Measurements from ENCODE around the gene DNAJC4. TPM values are rescaled to one million over a fixed set of nuclear protein-coding genes. Genes with fewer than 3 reads are reported as not detected.

The DNAJC4 gene
- total and polyA plus RNA-seq, 9 donors = 25.0 to 69.1 (median 43.1) TPM

DNA sequence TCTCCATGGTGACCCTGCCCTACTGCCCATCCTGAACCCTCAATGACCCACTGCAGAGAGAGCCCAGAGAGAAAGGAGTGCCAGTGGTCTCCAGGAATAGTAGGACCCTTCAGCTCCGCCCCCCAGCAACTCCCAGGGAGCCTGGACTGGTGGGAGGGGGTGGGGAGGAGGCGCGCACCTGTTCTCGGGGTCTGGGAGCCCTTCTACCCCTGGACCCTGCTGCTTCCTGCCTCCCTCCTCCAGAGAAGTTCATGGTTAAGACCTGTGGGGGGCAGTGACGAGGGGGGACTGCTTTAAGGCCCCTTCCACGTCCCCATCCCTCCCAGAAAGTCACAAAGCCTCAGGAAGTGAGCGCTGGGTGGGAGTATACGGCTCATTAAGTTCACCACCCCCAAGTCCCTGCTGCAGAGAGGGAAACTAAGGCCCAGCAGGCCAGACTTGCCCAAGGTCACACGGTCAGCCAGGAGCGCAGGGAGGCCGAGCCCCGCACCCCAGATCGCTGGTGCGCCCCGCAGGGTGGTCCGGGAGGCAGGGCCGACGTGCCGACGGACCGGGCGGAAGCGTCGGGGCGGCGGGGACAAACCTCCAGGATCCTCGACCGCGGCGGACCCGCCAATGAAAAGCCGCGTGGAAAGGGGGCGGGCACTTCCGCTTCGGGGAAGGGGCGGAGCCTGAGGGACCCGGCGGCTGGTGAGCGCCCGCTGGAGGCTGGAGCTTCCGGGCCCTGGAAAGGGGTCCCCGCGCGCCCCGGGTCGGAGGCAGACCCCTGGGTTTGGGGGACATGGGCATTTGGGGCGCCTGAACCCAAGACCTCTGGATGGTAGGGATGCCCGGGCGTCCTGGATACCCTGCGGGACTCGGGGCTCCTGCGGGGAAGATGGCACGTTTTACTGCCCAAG lies 4.5 kb upstream of the DNAJC4 start, which contains the start of the genes NUDT22 and TRPT1:
Gene NUDT22, plus strand, starts transcription at position 667 of the 899 bp plus-strand sequence. CDS start 379 bp downstream, outside the sequence.
Gene TRPT1, minus strand, starts transcription at position 579 of the 899 bp plus-strand sequence. Its CDS starts 326 bp downstream, at position 253.
- no peaks in the 10 kb centered on the region for H3K36me3 ChIP-seq
- peak within 1 kb of the TSS; percentile 64 for H3K4me3 ChIP-seq
- 0 to 1% (median 0%) methylated on average over 40 to 54 of the region's 54 CpGs for WGBS, 3 donors
- no peaks in the 10 kb centered on the region for H3K27me3 ChIP-seq
- peaks cover 23% of the 10 kb centered on the region for H3K4me1 ChIP-seq (ENCODE audit: insufficient read depth)
- peak within 1 kb of the TSS; percentile 52 to 62 for H3K27ac ChIP-seq
- TF ChIP-seq POLR2A (IDR thresholded peaks at IDR 0.05) (peak; percentile 92), EP300 (IDR thresholded peaks at IDR 0.05) (no peak)
- TF ChIP-seq, protein P1, sequence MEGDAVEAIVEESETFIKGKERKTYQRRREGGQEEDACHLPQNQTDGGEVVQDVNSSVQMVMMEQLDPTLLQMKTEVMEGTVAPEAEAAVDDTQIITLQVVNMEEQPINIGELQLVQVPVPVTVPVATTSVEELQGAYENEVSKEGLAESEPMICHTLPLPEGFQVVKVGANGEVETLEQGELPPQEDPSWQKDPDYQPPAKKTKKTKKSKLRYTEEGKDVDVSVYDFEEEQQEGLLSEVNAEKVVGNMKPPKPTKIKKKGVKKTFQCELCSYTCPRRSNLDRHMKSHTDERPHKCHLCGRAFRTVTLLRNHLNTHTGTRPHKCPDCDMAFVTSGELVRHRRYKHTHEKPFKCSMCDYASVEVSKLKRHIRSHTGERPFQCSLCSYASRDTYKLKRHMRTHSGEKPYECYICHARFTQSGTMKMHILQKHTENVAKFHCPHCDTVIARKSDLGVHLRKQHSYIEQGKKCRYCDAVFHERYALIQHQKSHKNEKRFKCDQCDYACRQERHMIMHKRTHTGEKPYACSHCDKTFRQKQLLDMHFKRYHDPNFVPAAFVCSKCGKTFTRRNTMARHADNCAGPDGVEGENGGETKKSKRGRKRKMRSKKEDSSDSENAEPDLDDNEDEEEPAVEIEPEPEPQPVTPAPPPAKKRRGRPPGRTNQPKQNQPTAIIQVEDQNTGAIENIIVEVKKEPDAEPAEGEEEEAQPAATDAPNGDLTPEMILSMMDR (IDR thresholded peaks at IDR 0.05) = peak in 2 of 3 donors; percentile 10 to 16
- H3K9me3 ChIP-seq = no peaks in the 10 kb centered on the region
- intact Hi-C loops (cut with DNase I) = no loop called here
- DNase-seq = peak; percentile 90 to 95 (median 93)

DNA sequence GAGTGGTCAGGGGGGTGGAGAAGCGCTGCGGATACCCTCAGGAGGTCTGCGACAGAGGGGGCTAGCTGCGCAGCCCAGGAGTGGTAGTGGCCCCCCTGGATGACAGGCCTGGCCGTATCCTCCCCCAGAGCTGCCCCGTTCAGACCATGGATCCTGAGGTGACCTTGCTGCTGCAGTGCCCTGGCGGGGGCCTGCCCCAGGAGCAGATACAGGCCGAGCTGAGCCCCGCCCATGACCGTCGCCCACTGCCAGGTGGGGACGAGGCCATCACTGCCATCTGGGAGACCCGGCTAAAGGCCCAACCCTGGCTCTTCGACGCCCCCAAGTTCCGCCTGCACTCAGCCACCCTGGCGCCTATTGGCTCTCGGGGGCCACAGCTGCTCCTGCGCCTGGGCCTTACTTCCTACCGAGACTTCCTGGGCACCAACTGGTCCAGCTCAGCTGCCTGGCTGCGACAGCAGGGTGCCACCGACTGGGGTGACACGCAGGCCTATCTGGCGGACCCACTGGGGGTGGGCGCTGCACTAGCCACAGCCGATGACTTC lies 3.8 kb upstream of the DNAJC4 start:
- 10 to 21% (median 12%) methylated on average over 23 to 26 of the region's 26 CpGs for WGBS, 3 donors
- Histone ChIP-seq H3K9me3 (no peaks in the 10 kb centered on the region), H3K4me3 (peak overlapping the region; percentile 64), H3K27ac (peak overlapping the region; percentile 6 to 62), H3K27me3 (no peaks in the 10 kb centered on the region), H3K4me1 (ENCODE audit: insufficient read depth) (peaks cover 24% of the 10 kb centered on the region), H3K36me3 (no peaks in the 10 kb centered on the region)
- intact Hi-C loops (cut with DNase I) = no loop called here
- TF ChIP-seq, protein P1 (IDR thresholded peaks at IDR 0.05) = peak in 1 of 3 donors; percentile 7
- TF ChIP-seq POLR2A (IDR thresholded peaks at IDR 0.05) = no peak
- peak in 2 of 5 donors; percentile 55 for DNase-seq

- TF ChIP-seq, protein P1 (IDR thresholded peaks at IDR 0.05) = no peak
- TF ChIP-seq POLR2A (IDR thresholded peaks at IDR 0.05) (no peak), EP300 (IDR thresholded peaks at IDR 0.05) (no peak)
- no peak overlapping the region for H3K4me3 ChIP-seq
- peaks cover 25% of the 10 kb centered on the region for H3K4me1 ChIP-seq (ENCODE audit: insufficient read depth)
- no peaks in the 10 kb centered on the region for H3K36me3 ChIP-seq
- no peaks in the 10 kb centered on the region for H3K27me3 ChIP-seq
- WGBS, 3 donors = 75 to 83% (median 76%) methylated on average over 3 of the region's 3 CpGs
- no peaks in the 10 kb centered on the region for H3K9me3 ChIP-seq
- peak in 2 of 5 donors; percentile 24 to 30 for DNase-seq
- intact Hi-C loops (cut with DNase I) = no loop called here
- H3K27ac ChIP-seq = peak overlapping the region in 1 of 2 donors; percentile 62
These were observed 2.9 kb upstream of the DNAJC4 start for GRCh38 chr11:64227405-64227956.

GRCh38 chr11:64229090-64229743 lies 1.1 kb upstream of the DNAJC4 start:
- Histone ChIP-seq H3K4me1 (ENCODE audit: insufficient read depth) (peaks cover 29% of the 10 kb centered on the region), H3K36me3 (no peaks in the 10 kb centered on the region), H3K27me3 (no peaks in the 10 kb centered on the region), H3K9me3 (no peaks in the 10 kb centered on the region), H3K4me3 (no peak overlapping the region), H3K27ac (no peak overlapping the region)
- TF ChIP-seq EP300 (IDR thresholded peaks at IDR 0.05) = no peak
- DNase-seq = peak in 3 of 5 donors; percentile 31 to 43 (median 41)
- WGBS, 3 donors = 80 to 92% (median 83%) methylated on average over 10 to 12 of the region's 12 CpGs
- intact Hi-C loops (cut with DNase I) = no loop called here

Measured in ovary (tissue), 9 donors.